HepG2 (cell line): ENCODE data around the gene SCAF8. TPM values are rescaled to one million over a fixed set of nuclear protein-coding genes. Genes with fewer than 3 reads are reported as not detected.
A peak's percentile ranks its signal among the peaks of the same experiment; 100 is the strongest.
"Not testable (repeated sequence)": the region's sequence is repeated elsewhere in the genome, so short reads cannot be mapped to it uniquely, and the experiment has no call there.

Experiments used
- ATAC-seq: fragments of 200-7000 bp; cut with Tn5 transposase; 3 replicates; pipeline ENCODE4 v1.9.1; 2020; ENCODE audit warnings: mild to moderate bottlenecking, moderate library complexity
- BruUV-seq: library from RNA; stranded (reverse); fragments of 400-500 nt; replicated peaks from 2 replicates; lab custom pipeline; 2021; lab: Mats Ljungman, UMichigan
- CTCF ChIA-PET: fragments of 300-600 bp; formaldehyde crosslinking; extraction: SDS; loops from one replicate; lab custom pipeline; 2021; ENCODE audit warnings: low total read pairs, inconsistent platforms, low intra/inter-chr PET ratio; lab: Yijun Ruan, JAX
- POLR2A ChIA-PET: fragments of 350-600 bp; sonication (Branson Sonifier 250); formaldehyde crosslinking; loops from one replicate; lab custom pipeline; 2020; ENCODE audit warnings: antibody characterized with exemption, inconsistent platforms; lab: Yijun Ruan, JAX
- DNase-seq: peaks from one replicate; pipeline ENCODE4 v3.0.0-alpha.2; 2015; ENCODE audit warnings: low spot score
- FAIRE-seq: peaks from 3 replicates; lab custom pipeline; 2011; peaks lifted over from hg19 to GRCh38; lab: Jason Lieb, UNC
- H2AFZ ChIP-seq: one replicate; pipeline ENCODE4 v1.6.1; 2011; ENCODE audit warnings: low read length, inconsistent platforms
- H3K27ac ChIP-seq: fragments of 300-600 bp; 3 replicates; pipeline ENCODE4 v1.8.0; 2011; ENCODE audit warnings: mixed run types, mild to moderate bottlenecking, mixed read lengths, low read length, inconsistent platforms; ENCODE audit not compliant: insufficient read depth; ENCODE audit errors: extremely low read length
- H3K27me3 ChIP-seq, 2 experiments: fragments of 200-600 bp in 1 of 2; 2 replicates in 1 of 2; 3 replicates in 1 of 2; pipeline versions ENCODE4 v1.6.0 to v1.8.0; 2011; ENCODE audit warnings: low read length in 2 of 2, mild to moderate bottlenecking in 2 of 2, moderate library complexity in 2 of 2, inconsistent platforms in 1 of 2; ENCODE audit not compliant: insufficient read depth in 2 of 2, control insufficient read depth in 1 of 2
- H3K36me3 ChIP-seq, 2 experiments: fragments of 200-600 bp in 1 of 2; replicated peaks in 1 of 2; 2 replicates in 1 of 2; 3 replicates in 1 of 2; pipeline versions ENCODE4 v1.5.1 to v1.8.0; 2011; ENCODE audit warnings: low read length in 2 of 2, inconsistent platforms in 1 of 2; ENCODE audit not compliant: insufficient read depth in 2 of 2, control insufficient read depth in 1 of 2
- H3K4me1 ChIP-seq: 2 replicates; pipeline ENCODE4 v1.5.1; 2012; ENCODE audit warnings: low read length, inconsistent platforms; ENCODE audit not compliant: insufficient read depth
- H3K4me2 ChIP-seq: 2 replicates; pipeline ENCODE4 v1.6.0; 2011; ENCODE audit warnings: low read depth, low read length, inconsistent platforms
- H3K4me3 ChIP-seq, 3 experiments: fragments of 200-600 bp in 1 of 3; sonication (generic), shearing (Covaris generic) in 1 of 3; replicated peaks in 1 of 3; 2 replicates each; pipeline ENCODE4 v1.5.1; 2011 to 2016; ENCODE audit warnings: low read length in 3 of 3, inconsistent platforms in 2 of 3, low read depth in 2 of 3, mild to moderate bottlenecking in 2 of 3, control low read depth in 1 of 3, mixed read lengths in 1 of 3; ENCODE audit not compliant: insufficient read depth in 1 of 3
- H3K79me2 ChIP-seq: one replicate; pipeline ENCODE4 v1.6.1; 2011; ENCODE audit warnings: low read length, inconsistent platforms; ENCODE audit not compliant: insufficient read depth
- H3K9ac ChIP-seq: 2 replicates; pipeline ENCODE4 v1.6.0; 2011; ENCODE audit warnings: mild to moderate bottlenecking, low read depth, low read length, inconsistent platforms; ENCODE audit not compliant: insufficient read depth
- H3K9me3 ChIP-seq: 2 replicates; pipeline ENCODE4 v1.5.1; 2012; ENCODE audit warnings: mild to moderate bottlenecking, low read length
- H4K20me1 ChIP-seq: 2 replicates; pipeline ENCODE4 v1.6.0; 2011; ENCODE audit warnings: inconsistent platforms, mild to moderate bottlenecking, low read length, moderate library complexity; ENCODE audit not compliant: insufficient read depth
- HNRNPLL ChIP-seq: fragments of 200-400 bp; formaldehyde crosslinking; IDR thresholded peaks from 2 replicates; pipeline ENCODE4 v1.6.1; 2017; ENCODE audit warnings: mild to moderate bottlenecking, low read depth, low read length; ENCODE audit not compliant: poor library complexity, severe bottlenecking
- TBX2 ChIP-seq: sonication (generic); formaldehyde crosslinking; IDR thresholded peaks from 2 replicates; pipeline ENCODE4 v1.5.0; 2020; ENCODE audit warnings: missing genetic modification reagents, mild to moderate bottlenecking, borderline replicate concordance
- TIGD3 ChIP-seq: sonication (generic); formaldehyde crosslinking; IDR thresholded peaks from 2 replicates; pipeline ENCODE4 v1.5.1; 2020; ENCODE audit warnings: mild to moderate bottlenecking, missing genetic modification reagents, borderline replicate concordance
- ZNF7 ChIP-seq: IDR thresholded peaks from 2 replicates; pipeline ENCODE4 v1.6.1; 2016; ENCODE audit warnings: missing biosample characterization, missing genetic modification reagents
- WGBS: methylation state at CpG from one replicate; pipeline ENCODE4 v1.1.6; 2017; ENCODE audit warnings: low lambda C conversion rate; 5-methylcytosine and 5-hydroxymethylcytosine counted together
- in situ Hi-C: cut with HindIII; loops from 2 replicates; pipeline ENCODE4 v1.10.0; 2017; ENCODE audit warnings: low pct_unique_long_range_greater_than_20kb; ENCODE audit not compliant: extremely low pct_ligation_motif_present
- intact Hi-C: fragments of 100-400 bp; cut with micrococcal nuclease; formaldehyde crosslinking; loops from one replicate; pipeline ENCODE4 v1.10.0; 2022; ENCODE audit not compliant: unreplicated experiment
- polyA plus RNA-seq, 8 experiments: library from polyadenylated mRNA; depleted of rRNA in 3 of 8; stranded (reverse) in 7 of 8; unstranded in 1 of 8; fragments of >200 nt; fragmentation: Illumina TruSeq in 4 of 8; extraction: Trizol in 4 of 8; gene quantifications; 2 replicates each; pipeline versions ENCODE4 v1.2.1 to v1.2.3, GENCODE V29; 2011 to 2016; ENCODE audit warnings: low read depth in 4 of 8, missing spikeins in 1 of 8, mixed read lengths in 1 of 8; ENCODE audit not compliant: insufficient read depth in 1 of 8
- total RNA-seq, 5 experiments: library from RNA; depleted of rRNA; stranded (reverse); fragments of >200 nt; fragmentation: Illumina TruSeq; extraction: Trizol; gene quantifications; 2 replicates each; pipeline ENCODE4 v1.2.3, GENCODE V29; 2016; ENCODE audit warnings: low read depth in 1 of 5

SCAF8 gene
- total and polyA plus RNA-seq, 2 of the 13 experiments (the other 11 are each of a cell fraction or from before 2014, with no cell fraction given): 15.3 to 40.8 TPM

GRCh38 chr6:154768280-154768679 lies 35.1 kb downstream of the SCAF8 start:
- Histone ChIP-seq H3K9me3 (no peaks in the 10 kb centered on the region), H3K79me2 (peaks cover 99% of the 10 kb centered on the region), H3K4me2 (no peak overlapping the region), H3K36me3 (peaks cover 4 to 6% of the 10 kb centered on the region in 2 experiments; a peak in 3 of 5 replicates), H3K27ac (no peak overlapping the region), H3K4me3 (no peak overlapping the region), H3K4me1 (0 out of 2 replicates have a peak, but pooled peaks cover 5% of the 10 kb centered on the region), H2AFZ (no peak overlapping the region), H3K27me3 (no peaks in the 10 kb centered on the region), H3K9ac (no peak overlapping the region), H4K20me1 (peaks cover 80% of the 10 kb centered on the region)
- POLR2A ChIA-PET: no interaction called here
- in situ Hi-C loops: no loop called here
- no TSS peak for BruUV-seq
- DNase-seq: no peak
- intact Hi-C loops: no loop called here
- no peak for FAIRE-seq
- CTCF ChIA-PET: no interaction called here
- TF ChIP-seq TBX2 (CRISPR knock-in tag): no peak
- ATAC-seq: no peak
- WGBS: 93% methylated on average over 3 of the region's 3 CpGs

- peaks cover 6 to 21% of the 10 kb centered on the region in 2 experiments; a peak in 3 of 5 replicates for H3K36me3 ChIP-seq
- no peak overlapping the region for H2AFZ ChIP-seq
- no TSS peak for BruUV-seq
- H4K20me1 ChIP-seq: peaks cover 58% of the 10 kb centered on the region
- H3K9ac ChIP-seq: no peak overlapping the region
- ChIA-PET CTCF (no interaction called here), POLR2A (no interaction called here)
- peaks cover 15% of the 10 kb centered on the region; the same call in 1 of the 2 replicates for H3K4me1 ChIP-seq
- no peak overlapping the region for H3K4me2 ChIP-seq
- intact Hi-C loops: no loop called here
- TF ChIP-seq ZNF7 (CRISPR knock-in tag): peak; percentile 40; the same call in 1 of the 2 replicates
- TF ChIP-seq HNRNPLL: no peak
- TF ChIP-seq TIGD3: no peak
- WGBS: 96% methylated on average over 4 of the region's 4 CpGs
- no peaks in the 10 kb centered on the region for H3K27me3 ChIP-seq
- no peak for ATAC-seq
- in situ Hi-C loops: no loop called here
- DNase-seq: no peak
- H3K27ac ChIP-seq: no peak overlapping the region
- no peak for FAIRE-seq
- H3K79me2 ChIP-seq: peaks cover 87% of the 10 kb centered on the region
- H3K9me3 ChIP-seq: no peaks in the 10 kb centered on the region
- no peak overlapping the region for H3K4me3 ChIP-seq
These were observed 40.4 kb downstream of the SCAF8 start for GRCh38 chr6:154773610-154774089.

- H3K9ac ChIP-seq, DNase-seq, ATAC-seq, H3K4me2 ChIP-seq, BruUV-seq, FAIRE-seq, POLR2A ChIA-PET, CTCF ChIA-PET, H3K27me3 ChIP-seq, H3K27ac ChIP-seq, in situ Hi-C loops, H2AFZ ChIP-seq, intact Hi-C loops, H3K4me1 ChIP-seq, H3K4me3 ChIP-seq, H3K9me3 ChIP-seq: not testable (repeated sequence)
- H4K20me1 ChIP-seq: peaks cover 13% of the 10 kb centered on the region
- H3K36me3 ChIP-seq: peaks cover 5 to 43% of the 10 kb centered on the region in 2 experiments; a peak in 4 of 5 replicates
- WGBS: 98% methylated on average over 5 of the region's 5 CpGs
- peaks cover 51% of the 10 kb centered on the region for H3K79me2 ChIP-seq
These were observed 45.9 kb downstream of the SCAF8 start for GRCh38 chr6:154779157-154779556.
